SU-DHL-6 (cell line): ENCODE measurements around the gene CREBBP.

Experiments used
- H2AFZ ChIP-seq: fragments of 200-600 bp; sonication (generic); 2 replicates; pipeline ENCODE4 v1.6.1; 2014; ENCODE audit warnings: low read depth, mild to moderate bottlenecking, moderate library complexity, mixed read lengths, antibody characterized with exemption, low read length; ENCODE audit not compliant: severe bottlenecking
- H3F3A ChIP-seq: fragments of 200-600 bp; shearing (Covaris generic); 2 replicates; pipeline ENCODE4 v1.6.0; 2016; ENCODE audit warnings: antibody characterized with exemption, mild to moderate bottlenecking; ENCODE audit not compliant: insufficient read depth
- H3K27ac ChIP-seq: fragments of 200-600 bp; sonication (generic); 2 replicates; pipeline ENCODE4 v1.5.1; 2016; ENCODE audit warnings: low read depth, mild to moderate bottlenecking, low read length, moderate library complexity, mixed read lengths
- H3K27me3 ChIP-seq: fragments of 200-600 bp; sonication (generic), shearing (Covaris generic); 2 replicates; pipeline ENCODE4 v1.6.0; 2014; ENCODE audit warnings: mild to moderate bottlenecking, low read length
- H3K36me3 ChIP-seq: fragments of 200-600 bp; sonication (generic); 2 replicates; pipeline ENCODE4 v1.6.1; 2014; ENCODE audit warnings: mild to moderate bottlenecking, low read length, mixed read lengths
- H3K4me2 ChIP-seq: fragments of 300-600, 200-600 bp; shearing (Covaris generic), sonication (generic); 2 replicates; pipeline ENCODE4 v1.6.0; 2014; ENCODE audit warnings: low read length, low read depth, mild to moderate bottlenecking; ENCODE audit not compliant: poor library complexity, severe bottlenecking
- H3K4me3 ChIP-seq: fragments of 200-600 bp; sonication (generic); 2 replicates; pipeline ENCODE4 v1.5.1; 2014; ENCODE audit warnings: antibody characterized with exemption, low read length, mild to moderate bottlenecking, mixed read lengths; ENCODE audit not compliant: insufficient read depth, poor library complexity, severe bottlenecking
- H3K79me2 ChIP-seq: fragments of 200-600 bp; sonication (generic); 2 replicates; pipeline ENCODE4 v1.6.1; 2014; ENCODE audit warnings: mild to moderate bottlenecking, low read length, moderate library complexity; ENCODE audit not compliant: insufficient read depth
- H3K9ac ChIP-seq: fragments of 200-600 bp; sonication (generic); 2 replicates; pipeline ENCODE4 v1.7.0; 2014; ENCODE audit warnings: mild to moderate bottlenecking, low read length
- H3K9me2 ChIP-seq: fragments of 200-600 bp; sonication (generic); replicated peaks from 2 replicates; pipeline ENCODE4 v1.6.1; 2014; ENCODE audit warnings: low read length; ENCODE audit not compliant: insufficient read depth
- H3K9me3 ChIP-seq: fragments of 200-600 bp; sonication (generic); 2 replicates; pipeline ENCODE4 v1.6.1; 2014; ENCODE audit warnings: low read length, mixed read lengths; ENCODE audit not compliant: insufficient read depth
- H4K20me1 ChIP-seq: fragments of 200-600 bp; sonication (generic); 2 replicates; pipeline ENCODE4 v1.6.1; 2014; ENCODE audit warnings: low read depth, mild to moderate bottlenecking, antibody characterized with exemption, low read length, moderate library complexity, mixed read lengths
- CTCF ChIP-seq: fragments of 200-600 bp; sonication (generic); IDR thresholded peaks from one replicate; pipeline ENCODE4 v1.5.1; 2017; ENCODE audit warnings: antibody characterized with exemption, mild to moderate bottlenecking, low read length, moderate library complexity; ENCODE audit not compliant: insufficient read depth, poor library complexity, severe bottlenecking
- EZH2phosphoT487 ChIP-seq: fragments of 200-600 bp; sonication (generic), shearing (Covaris generic); conservative IDR thresholded peaks from 2 replicates; pipeline ENCODE4 v1.6.1; 2018; ENCODE audit warnings: mild to moderate bottlenecking, antibody characterized with exemption, low read length, moderate library complexity, mixed read lengths

CREBBP gene

GRCh38 chr16:3861808-3862451 is 18.6 kb downstream of the CREBBP start:
- peaks cover 100% of the 10 kb centered on the region for H3K79me2 ChIP-seq
- H3K4me2 ChIP-seq: no peak overlapping the region
- H4K20me1 ChIP-seq: peaks cover 17% of the 10 kb centered on the region
- H2AFZ ChIP-seq: no peak overlapping the region
- no peak overlapping the region for H3K27ac ChIP-seq
- no peaks in the 10 kb centered on the region; the same call in 1 of the 2 replicates for H3F3A ChIP-seq
- no peak overlapping the region for H3K9ac ChIP-seq
- no peak overlapping the region for H3K4me3 ChIP-seq
- TF ChIP-seq CTCF: no peak
- H3K9me3 ChIP-seq: no peaks in the 10 kb centered on the region
- no peaks in the 10 kb centered on the region for H3K27me3 ChIP-seq
- H3K9me2 ChIP-seq: no peaks in the 10 kb centered on the region
- no peaks in the 10 kb centered on the region for H3K36me3 ChIP-seq

- H2AFZ ChIP-seq: no peak overlapping the region
- no peaks in the 10 kb centered on the region for H3K27me3 ChIP-seq
- TF ChIP-seq CTCF: no peak
- no peak for TF ChIP-seq EZH2phosphoT487
- no peak overlapping the region for H3K4me2 ChIP-seq
- H3F3A ChIP-seq: no peaks in the 10 kb centered on the region; the same call in 1 of the 2 replicates
- peaks cover 100% of the 10 kb centered on the region for H3K79me2 ChIP-seq
- H3K4me3 ChIP-seq: no peak overlapping the region
- peaks cover 6% of the 10 kb centered on the region; the same call in 1 of the 2 replicates for H4K20me1 ChIP-seq
- H3K9me3 ChIP-seq: no peaks in the 10 kb centered on the region
- H3K27ac ChIP-seq: no peak overlapping the region
- H3K36me3 ChIP-seq: no peaks in the 10 kb centered on the region
- no peak overlapping the region for H3K9ac ChIP-seq
- no peaks in the 10 kb centered on the region for H3K9me2 ChIP-seq
These were observed 20.6 kb downstream of the CREBBP start for GRCh38 chr16:3859889-3860288.

GRCh38 chr16:3858801-3859200 is 21.7 kb downstream of the CREBBP start:
- Histone ChIP-seq H2AFZ (no peak overlapping the region), H3K79me2 (peaks cover 100% of the 10 kb centered on the region), H3K9me3 (no peaks in the 10 kb centered on the region), H3K27me3 (no peaks in the 10 kb centered on the region), H3K36me3 (no peaks in the 10 kb centered on the region), H3K4me2 (no peak overlapping the region), H3F3A (no peaks in the 10 kb centered on the region; the same call in 1 of the 2 replicates), H3K4me3 (no peak overlapping the region), H4K20me1 (peaks cover 6% of the 10 kb centered on the region; the same call in 1 of the 2 replicates), H3K9ac (no peak overlapping the region), H3K27ac (no peak overlapping the region), H3K9me2 (no peaks in the 10 kb centered on the region)
- TF ChIP-seq EZH2phosphoT487 (no peak), CTCF (no peak)
